H1 (cell line): ENCODE data around the gene VEGFC. TPM values are rescaled to one million over a fixed set of nuclear protein-coding genes. Genes with fewer than 3 reads are reported as not detected.

Experiments used
- CTCF ChIA-PET: fragments of 300-600 bp; sonication (Branson Sonifier 250); formaldehyde crosslinking; loops from one replicate; lab custom pipeline; 2021; ENCODE audit not compliant: partially characterized antibody; lab: Charles Lee
- POLR2A ChIA-PET: fragments of 300-600 bp; sonication (Branson Sonifier 250); formaldehyde crosslinking; loops from one replicate; lab custom pipeline; 2021; ENCODE audit warnings: inconsistent platforms; ENCODE audit not compliant: partially characterized antibody; lab: Charles Lee
- DNase-seq, 2 experiments: peaks; one replicate each; pipeline versions ENCODE4 v3.0.0 to v3.0.0-alpha.2; 2010 to 2022; ENCODE audit warnings: low spot score in 2 of 2, low read depth in 1 of 2, mixed read lengths in 1 of 2
- FAIRE-seq: peaks from 2 replicates; lab custom pipeline; 2011; peaks lifted over from hg19 to GRCh38; lab: Jason Lieb, UNC
- H2AFZ ChIP-seq: 2 replicates; pipeline ENCODE4 v1.8.1; 2012; ENCODE audit warnings: low read length, inconsistent platforms
- H2AK5ac ChIP-seq: 2 replicates; pipeline ENCODE4 v1.6.1; 2013; ENCODE audit warnings: low read depth, low read length
- H2BK120ac ChIP-seq: replicated peaks from 2 replicates; pipeline ENCODE3; 2013; ENCODE audit warnings: low read depth, low read length, inconsistent platforms
- H2BK12ac ChIP-seq: 2 replicates; pipeline ENCODE4 v1.6.1; 2013; ENCODE audit warnings: low read depth, low read length
- H2BK15ac ChIP-seq: 2 replicates; pipeline ENCODE4 v1.6.1; 2013; ENCODE audit warnings: low read length
- H2BK20ac ChIP-seq: 2 replicates; pipeline ENCODE4 v1.6.1; 2013; ENCODE audit warnings: low read length
- H2BK5ac ChIP-seq: 2 replicates; pipeline ENCODE4 v1.6.1; 2013; ENCODE audit warnings: low read depth, low read length
- H3K14ac ChIP-seq: 2 replicates; pipeline ENCODE4 v1.6.1; 2013; ENCODE audit warnings: inconsistent platforms; ENCODE audit not compliant: insufficient read length
- H3K18ac ChIP-seq: 2 replicates; pipeline ENCODE4 v1.6.1; 2013; ENCODE audit warnings: low read length; ENCODE audit errors: extremely low read depth
- H3K23ac ChIP-seq: 2 replicates; pipeline ENCODE4 v1.6.1; 2013; ENCODE audit warnings: inconsistent platforms; ENCODE audit not compliant: insufficient read length
- H3K23me2 ChIP-seq: 2 replicates; pipeline ENCODE4 v1.6.1; 2013; ENCODE audit warnings: low read depth, low read length
- H3K27ac ChIP-seq: 2 replicates; pipeline ENCODE4 v1.6.1; 2011; ENCODE audit warnings: low read depth, low read length, inconsistent platforms
- H3K27me3 ChIP-seq, 4 experiments: replicated peaks in 1 of 4; 1 replicate in 1 of 4; 2 replicates in 3 of 4; pipeline versions ENCODE4 v1.6.1 to v1.8.1; 2011 to 2013; ENCODE audit warnings: low read length in 3 of 4, mild to moderate bottlenecking in 3 of 4, inconsistent platforms in 2 of 4, mixed read lengths in 2 of 4, moderate library complexity in 1 of 4; ENCODE audit not compliant: control insufficient read depth in 3 of 4, insufficient read depth in 3 of 4; ENCODE audit errors: extremely low read depth in 1 of 4
- H3K36me3 ChIP-seq, 4 experiments: 2 replicates each; pipeline versions ENCODE4 v1.6.1 to v1.8.1; 2011 to 2013; ENCODE audit warnings: mild to moderate bottlenecking in 4 of 4, low read length in 3 of 4, moderate library complexity in 2 of 4, control low read depth in 1 of 4, inconsistent platforms in 1 of 4; ENCODE audit not compliant: insufficient read depth in 4 of 4, control insufficient read depth in 2 of 4
- H3K4ac ChIP-seq: replicated peaks from 2 replicates; pipeline ENCODE3; 2013; ENCODE audit warnings: low read length, low read depth, mixed read lengths, inconsistent platforms; ENCODE audit not compliant: insufficient read length
- H3K4me1 ChIP-seq, 4 experiments: replicated peaks in 1 of 4; 1 replicate in 1 of 4; 2 replicates in 3 of 4; pipeline versions ENCODE4 v1.6.1 to v1.8.1; 2011 to 2013; ENCODE audit warnings: low read length in 3 of 4, inconsistent platforms in 2 of 4, mixed read lengths in 1 of 4; ENCODE audit not compliant: insufficient read depth in 4 of 4, control insufficient read depth in 3 of 4
- H3K4me2 ChIP-seq, 2 experiments: 2 replicates each; pipeline versions ENCODE4 v1.6.1 to v1.8.1; 2011 to 2013; ENCODE audit warnings: low read depth in 2 of 2, low read length in 2 of 2, control low read depth in 1 of 2, inconsistent platforms in 1 of 2, mild to moderate bottlenecking in 1 of 2; ENCODE audit not compliant: insufficient read depth in 1 of 2
- H3K4me3 ChIP-seq, 4 experiments: fragments of 200-600, 300-600 bp in 1 of 4; sonication (generic), shearing (Covaris generic), sonication (Bioruptor Twin) in 1 of 4; 2 replicates each; pipeline versions ENCODE4 v1.5.1 to v1.8.1; 2011 to 2016; ENCODE audit warnings: low read length in 4 of 4, low read depth in 3 of 4, control low read depth in 2 of 4, inconsistent platforms in 2 of 4, mild to moderate bottlenecking in 2 of 4, mixed read lengths in 1 of 4, moderate library complexity in 1 of 4; ENCODE audit not compliant: insufficient read depth in 2 of 4; ENCODE audit errors: extremely low read depth in 1 of 4
- H3K56ac ChIP-seq: replicated peaks from 2 replicates; pipeline ENCODE3; 2013; ENCODE audit warnings: low read depth, mild to moderate bottlenecking, mixed read lengths, low read length, inconsistent platforms; ENCODE audit not compliant: insufficient read length
- H3K79me1 ChIP-seq: 2 replicates; pipeline ENCODE4 v1.6.1; 2013; ENCODE audit warnings: low read depth, low read length, control low read depth
- H3K79me2 ChIP-seq, 2 experiments: 2 replicates each; pipeline versions ENCODE4 v1.6.1 to v1.8.1; 2012 to 2013; ENCODE audit warnings: low read length in 2 of 2, mild to moderate bottlenecking in 2 of 2, inconsistent platforms in 1 of 2; ENCODE audit not compliant: insufficient read depth in 2 of 2, control insufficient read depth in 1 of 2
- H3K9ac ChIP-seq, 4 experiments: replicated peaks in 1 of 4; 1 replicate in 1 of 4; 2 replicates in 3 of 4; pipeline versions ENCODE4 v1.6.1 to v1.8.1; 2011 to 2013; ENCODE audit warnings: low read depth in 3 of 4, low read length in 3 of 4, control low read depth in 2 of 4, mild to moderate bottlenecking in 2 of 4, moderate library complexity in 2 of 4, inconsistent platforms in 1 of 4; ENCODE audit errors: extremely low read depth in 1 of 4
- H3K9me3 ChIP-seq, 2 experiments: 2 replicates each; pipeline versions ENCODE4 v1.6.1 to v1.8.1; 2012 to 2013; ENCODE audit warnings: mild to moderate bottlenecking in 2 of 2, moderate library complexity in 2 of 2, control low read depth in 1 of 2, inconsistent platforms in 1 of 2, low read depth in 1 of 2, low read length in 1 of 2, mixed read lengths in 1 of 2; ENCODE audit not compliant: insufficient read depth in 2 of 2
- H4K20me1 ChIP-seq, 2 experiments: replicated peaks in 1 of 2; 2 replicates each; pipeline versions ENCODE3 to v1.8.1; 2011 to 2013; ENCODE audit warnings: inconsistent platforms in 2 of 2, low read length in 2 of 2, mild to moderate bottlenecking in 1 of 2; ENCODE audit not compliant: insufficient read depth in 2 of 2, control insufficient read depth in 1 of 2
- H4K5ac ChIP-seq: 2 replicates; pipeline ENCODE4 v1.6.1; 2013; ENCODE audit warnings: low read length, low read depth, mixed read lengths, inconsistent platforms; ENCODE audit not compliant: insufficient read length
- H4K8ac ChIP-seq: 2 replicates; pipeline ENCODE4 v1.8.0; 2013; ENCODE audit warnings: mild to moderate bottlenecking, moderate library complexity, low read length, inconsistent platforms; ENCODE audit not compliant: insufficient read depth; ENCODE audit errors: extremely low read depth
- H4K91ac ChIP-seq: replicated peaks from 2 replicates; pipeline ENCODE3; 2013; ENCODE audit warnings: low read length, mixed read lengths, inconsistent platforms; ENCODE audit not compliant: insufficient read length
- RBBP5 ChIP-seq: IDR thresholded peaks from 2 replicates; pipeline ENCODE4 v1.7.1; 2012; ENCODE audit warnings: low read depth, mild to moderate bottlenecking, inconsistent platforms, low read length, moderate library complexity, borderline replicate concordance
- SIRT6 ChIP-seq: IDR thresholded peaks from one replicate; pipeline ENCODE4 v1.7.1; 2012; ENCODE audit warnings: low read length, inconsistent platforms
- WGBS, 2 experiments: shearing (Covaris generic) in 1 of 2; methylation state at CpG; one replicate each; pipeline versions ENCODE4 v1.1.6 to v1.1.7; 2013 to 2015; ENCODE audit warnings: low lambda C conversion rate in 2 of 2, mixed read lengths in 2 of 2, inconsistent platforms in 1 of 2, low coverage in 1 of 2, missing lambda C conversion rate in 1 of 2; ENCODE audit not compliant: insufficient replicate concordance in 2 of 2, insufficient coverage in 1 of 2, insufficient read length in 1 of 2; ENCODE audit errors: extremely low coverage in 1 of 2, missing lambda C conversion rate in 1 of 2; 5-methylcytosine and 5-hydroxymethylcytosine counted together
- polyA plus RNA-seq, 7 experiments: library from polyadenylated mRNA; depleted of rRNA in 3 of 7; stranded (reverse) in 5 of 7; unstranded in 2 of 7; fragments of >200 nt in 5 of 7; fragments of 200-250 nt in 2 of 7; gene quantifications; 1 replicate in 5 of 7; 2 replicates in 1 of 7; 4 replicates in 1 of 7; pipeline versions ENCODE4 v1.2.1 to v1.2.3, GENCODE V29; 2011 to 2013; ENCODE audit warnings: missing spikeins in 2 of 7, mixed read lengths in 2 of 7
- total RNA-seq: library from RNA; stranded (reverse); fragmentation: NEBNext Ultra II Directional; extraction: Animal tissue kit (Norgen Biotek cat#: 25700); gene quantifications from 2 replicates; pipeline ENCODE4 v1.2.1, GENCODE V29; 2021

Gene VEGFC
- total and polyA plus RNA-seq, 2 of the 8 experiments (the other 6 are each of a cell fraction or from before 2014, with no cell fraction given): 0.53 to 1.4 TPM

DNA sequence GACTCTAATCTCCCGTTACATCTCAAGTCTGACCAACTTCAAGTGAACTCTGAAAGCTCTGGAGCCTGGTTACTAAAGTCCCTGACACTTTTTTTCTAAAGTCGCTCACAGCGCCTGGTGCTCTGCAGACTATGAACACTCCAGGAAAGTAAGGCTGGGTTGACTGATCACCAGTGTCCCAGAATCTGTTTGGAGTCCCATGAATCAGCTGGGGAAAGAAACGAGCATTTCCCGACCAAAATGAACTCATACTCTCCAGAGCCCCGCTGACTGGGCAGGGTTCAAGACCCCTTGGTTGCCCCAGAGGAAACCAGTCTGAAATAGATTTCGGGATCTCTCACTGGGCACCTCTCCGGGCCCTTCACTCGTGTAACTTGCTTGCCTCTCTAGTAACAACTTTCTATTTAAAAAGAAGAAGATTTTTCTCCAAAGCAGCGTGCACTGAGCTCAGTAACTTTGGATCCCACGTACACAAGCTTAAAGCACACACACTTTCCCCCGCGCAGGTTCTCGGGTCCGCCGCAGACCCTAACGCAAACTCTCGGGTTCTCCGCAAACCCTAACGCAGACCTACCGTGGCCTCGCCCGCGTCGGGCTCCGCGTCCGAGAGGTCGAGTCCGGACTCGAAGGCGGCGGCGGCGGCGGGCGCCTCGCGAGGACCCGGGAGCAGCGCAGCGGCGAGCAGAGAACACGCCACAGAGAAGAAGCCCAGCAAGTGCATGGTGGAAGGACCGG lies 964 bp downstream of the VEGFC start:
- 10% methylated on average over 43 of the region's 45 CpGs; no CpG with 5 or more reads in 1 of the 2 experiments for WGBS, 2 experiments
- no peak overlapping the region for H4K91ac ChIP-seq
- FAIRE-seq (no peak), DNase-seq (peak in 1 of 2 experiments; percentile 58)
- peak overlapping the region; percentile 32 for H3K18ac ChIP-seq
- peaks cover 2% of the 10 kb centered on the region; the same call in 1 of the 2 replicates for H3K23me2 ChIP-seq
- H3K14ac ChIP-seq: no peak overlapping the region
- H2BK12ac ChIP-seq: no peak overlapping the region
- ChIA-PET CTCF (interaction anchor here (0.7 to 1.5 kb wide), 4 partner anchors 27 to 414 kb away, joined by 3 to 10 read pairs (median 4); no protein-coding TSS in a partner anchor), POLR2A (interaction anchor here (0.5 kb wide), 1 partner anchor 11 kb away, joined by 3 read pairs; no protein-coding TSS in a partner anchor)
- H2BK20ac ChIP-seq: no peak overlapping the region
- H4K8ac ChIP-seq: 0 out of 2 replicates have a peak overlapping the region, but pooled peaks have one; percentile 85
- peak overlapping the region in 1 of 4 experiments; percentile 41; a peak in 4 of 7 replicates for H3K9ac ChIP-seq
- H4K20me1 ChIP-seq: no peaks in the 10 kb centered on the region
- no peaks in the 10 kb centered on the region for H3K79me2 ChIP-seq
- H3K4me2 ChIP-seq: peak overlapping the region; percentile 78
- H3K27ac ChIP-seq: no peak overlapping the region
- H3K56ac ChIP-seq: no peak overlapping the region
- H3K4ac ChIP-seq: no peak overlapping the region
- no peak overlapping the region for H2AK5ac ChIP-seq
- no peak overlapping the region for H3K23ac ChIP-seq
- no peaks in the 10 kb centered on the region for H3K9me3 ChIP-seq
- peaks cover 4 to 18% (median 9%) of the 10 kb centered on the region in 4 experiments for H3K27me3 ChIP-seq
- H3K79me1 ChIP-seq: no peaks in the 10 kb centered on the region
- H3K4me1 ChIP-seq: 0 out of 7 replicates have a peak, but pooled peaks cover 0 to 2% (median 0%) of the 10 kb centered on the region in 4 experiments
- no peak overlapping the region for H4K5ac ChIP-seq
- H2AFZ ChIP-seq: 0 out of 2 replicates have a peak overlapping the region, but pooled peaks have one; percentile 74
- no peak overlapping the region for H2BK120ac ChIP-seq
- H3K36me3 ChIP-seq: no peaks in the 10 kb centered on the region
- H2BK5ac ChIP-seq: no peak overlapping the region
- peak overlapping the region; percentile 81; the same call in 1 of the 2 replicates for H2BK15ac ChIP-seq
- H3K4me3 ChIP-seq: peak overlapping the region; percentile 61 to 93 (median 72)
- no peak for TF ChIP-seq SIRT6
- TF ChIP-seq RBBP5: peak; percentile 30; the same call in 1 of the 2 replicates
